Coronary artery (tissue), 2 donors: Measurements from ENCODE around the gene TSC22D1.

Experiments used
- DNase-seq: peaks from one replicate; pipeline ENCODE4 v3.0.0-alpha.2; 2017; ENCODE audit warnings: low spot score
- H3K27ac ChIP-seq, 2 donors: fragments of 200-600 bp; sonication (generic); one replicate each; pipeline ENCODE4 v1.5.1; 2016 to 2019
- H3K4me3 ChIP-seq: fragments of 200-600 bp; sonication (generic); 2 replicates; pipeline ENCODE4 v1.5.1; 2016; ENCODE audit warnings: mild to moderate bottlenecking, moderate library complexity
- TF ChIP-seq, protein P1 (sequence below): fragments of 200-600 bp; sonication (generic); IDR thresholded peaks from one replicate; pipeline ENCODE4 v1.5.1; 2019; ENCODE audit warnings: antibody characterized with exemption

TSC22D1 gene

GRCh38 chr13:44416744-44417143, 159.4 kb downstream of the TSC22D1 start:
- no peak overlapping the region for H3K27ac ChIP-seq
- TF ChIP-seq, protein P1, sequence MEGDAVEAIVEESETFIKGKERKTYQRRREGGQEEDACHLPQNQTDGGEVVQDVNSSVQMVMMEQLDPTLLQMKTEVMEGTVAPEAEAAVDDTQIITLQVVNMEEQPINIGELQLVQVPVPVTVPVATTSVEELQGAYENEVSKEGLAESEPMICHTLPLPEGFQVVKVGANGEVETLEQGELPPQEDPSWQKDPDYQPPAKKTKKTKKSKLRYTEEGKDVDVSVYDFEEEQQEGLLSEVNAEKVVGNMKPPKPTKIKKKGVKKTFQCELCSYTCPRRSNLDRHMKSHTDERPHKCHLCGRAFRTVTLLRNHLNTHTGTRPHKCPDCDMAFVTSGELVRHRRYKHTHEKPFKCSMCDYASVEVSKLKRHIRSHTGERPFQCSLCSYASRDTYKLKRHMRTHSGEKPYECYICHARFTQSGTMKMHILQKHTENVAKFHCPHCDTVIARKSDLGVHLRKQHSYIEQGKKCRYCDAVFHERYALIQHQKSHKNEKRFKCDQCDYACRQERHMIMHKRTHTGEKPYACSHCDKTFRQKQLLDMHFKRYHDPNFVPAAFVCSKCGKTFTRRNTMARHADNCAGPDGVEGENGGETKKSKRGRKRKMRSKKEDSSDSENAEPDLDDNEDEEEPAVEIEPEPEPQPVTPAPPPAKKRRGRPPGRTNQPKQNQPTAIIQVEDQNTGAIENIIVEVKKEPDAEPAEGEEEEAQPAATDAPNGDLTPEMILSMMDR, result no peak
- H3K4me3 ChIP-seq, result no peak overlapping the region
- DNase-seq, result no peak

GRCh38 chr13:44416301-44416700, 159.8 kb downstream of the TSC22D1 start:
- DNase-seq, result no peak
- H3K4me3 ChIP-seq, result no peak overlapping the region
- TF ChIP-seq, protein P1, result no peak
- no peak overlapping the region for H3K27ac ChIP-seq

DNA sequence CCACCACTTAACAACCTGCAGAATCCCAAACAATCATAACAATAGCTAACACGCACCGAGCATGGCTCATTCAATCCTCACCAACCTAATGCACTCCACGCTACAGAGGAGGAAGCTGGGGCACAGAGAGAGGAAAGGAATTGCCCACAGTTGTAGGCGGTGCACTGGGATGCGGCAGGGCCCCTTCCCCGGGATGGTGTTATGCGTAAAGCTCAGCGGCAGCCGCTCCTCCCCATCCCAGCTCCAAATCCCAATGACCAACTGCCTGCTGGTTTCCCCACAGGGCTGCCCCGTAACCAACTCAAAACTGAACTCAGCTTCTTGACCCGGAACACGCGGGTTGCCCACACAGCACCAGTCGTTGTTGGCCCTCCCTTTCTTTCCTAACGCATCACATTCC, 160.3 kb downstream of the TSC22D1 start:
- Histone ChIP-seq H3K27ac (no peak overlapping the region), H3K4me3 (no peak overlapping the region)
- TF ChIP-seq, protein P1, result no peak
- no peak for DNase-seq

DNA sequence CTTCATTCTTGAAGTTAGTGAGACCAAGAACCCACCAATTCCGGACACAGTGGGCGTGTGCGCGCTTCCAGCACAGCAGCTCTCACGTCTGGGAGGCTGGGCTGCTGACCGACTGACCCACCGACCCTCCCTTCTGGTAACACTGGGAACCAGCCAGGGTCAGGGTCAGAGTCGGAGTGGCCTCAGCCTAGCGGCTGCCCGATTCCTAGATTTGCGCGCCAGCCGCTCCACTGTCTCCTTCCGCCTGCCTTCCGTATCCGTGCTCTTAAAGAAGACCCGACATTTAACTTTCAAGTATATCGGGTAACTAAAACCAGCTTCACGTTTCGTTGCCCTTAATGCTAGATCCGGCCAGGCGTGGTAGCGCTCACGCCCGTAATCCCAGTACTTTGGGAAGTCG, 161.4 kb downstream of the TSC22D1 start:
- no peak overlapping the region for H3K4me3 ChIP-seq
- TF ChIP-seq, protein P1, result no peak
- no peak for DNase-seq
- no peak overlapping the region for H3K27ac ChIP-seq

- no peak for DNase-seq
- Histone ChIP-seq H3K27ac (no peak overlapping the region), H3K4me3 (no peak overlapping the region)
- TF ChIP-seq, protein P1, result no peak
Observed at GRCh38 chr13:44413095-44413494, 163.0 kb downstream of the TSC22D1 start.

GRCh38 chr13:44412346-44412935, 163.7 kb downstream of the TSC22D1 start:
- Histone ChIP-seq H3K4me3 (no peak overlapping the region), H3K27ac (no peak overlapping the region)
- TF ChIP-seq, protein P1, result no peak
- DNase-seq, result no peak

DNA sequence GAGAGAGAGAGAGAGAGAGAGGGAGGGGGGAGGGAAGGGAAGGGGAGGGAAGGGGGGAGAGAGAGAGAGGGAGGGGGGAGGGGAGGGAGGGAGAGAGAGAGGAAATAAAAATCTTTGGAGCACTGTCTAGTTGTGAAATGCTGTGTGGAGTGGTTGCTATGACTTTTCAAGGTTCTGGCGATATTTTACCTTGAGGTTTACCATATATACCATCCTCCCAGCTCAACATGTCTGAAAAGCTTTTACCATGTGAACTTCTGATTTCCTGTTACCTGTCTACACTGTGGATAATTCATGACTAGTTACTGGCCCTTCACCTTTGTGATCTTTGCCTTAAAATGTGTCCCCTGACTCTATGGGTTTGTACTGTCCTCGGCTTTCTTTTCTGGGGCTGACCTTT, 164.3 kb downstream of the TSC22D1 start:
- Histone ChIP-seq H3K4me3 (no peak overlapping the region), H3K27ac (no peak overlapping the region)
- no peak for DNase-seq
- TF ChIP-seq, protein P1, result no peak
